Renal cortical epithelial cell (primary cell): ENCODE measurements around the gene ORC3. TPM values are rescaled to one million over a fixed set of nuclear protein-coding genes. Genes with fewer than 3 reads are reported as not detected.
"Not testable (repeated sequence)": the region's sequence is repeated elsewhere in the genome, so short reads cannot be mapped to it uniquely, and the experiment has no call there.

Source experiments
- DNase-seq: peaks from one replicate; pipeline ENCODE4 v3.0.0-alpha.2; 2011; ENCODE audit warnings: low read depth
- total RNA-seq: library from RNA; depleted of rRNA; stranded (reverse); fragments of >200 nt; gene quantifications from 2 replicates; pipeline ENCODE4 v1.2.3, GENCODE V29; 2014

The ORC3 gene
- total RNA-seq, 1 donor from 2014 or later: 24.7 TPM

GRCh38 chr6:87696817-87697216, 106.9 kb downstream of the ORC3 start:
- not testable (repeated sequence) for DNase-seq

GRCh38 chr6:87697581-87698546, 107.9 kb downstream of the ORC3 start:
- peak; percentile 66 for DNase-seq

- peak; percentile 40 for DNase-seq
Observed at GRCh38 chr6:87698547-87699006, 108.6 kb downstream of the ORC3 start.

GRCh38 chr6:87699576-87699975, 109.6 kb downstream of the ORC3 start:
- no peak for DNase-seq

GRCh38 chr6:87700397-87701343, 110.7 kb downstream of the ORC3 start:
- DNase-seq: peak; percentile 80

GRCh38 chr6:87701344-87701675, 111.4 kb downstream of the ORC3 start:
- DNase-seq: no peak

GRCh38 chr6:87701676-87702588, 112.0 kb downstream of the ORC3 start, which contains the start of gene AKIRIN2:
Gene AKIRIN2 (minus strand): TSS chr6:87702233. CDS start chr6:87701684, 549 bp downstream.
- peak; percentile 99 for DNase-seq

- DNase-seq: peak; percentile 78
Observed at GRCh38 chr6:87702589-87702945, 112.6 kb downstream of the ORC3 start.

GRCh38 chr6:87703039-87703438, 113.1 kb downstream of the ORC3 start:
- not testable (repeated sequence) for DNase-seq

- peak; percentile 71 for DNase-seq
Observed at GRCh38 chr6:87705070-87705691, 115.2 kb downstream of the ORC3 start.

GRCh38 chr6:87706187-87706966, 116.4 kb downstream of the ORC3 start:
- DNase-seq: peak; percentile 49

- DNase-seq: not testable (repeated sequence)
Observed at GRCh38 chr6:87708581-87709427, 118.9 kb downstream of the ORC3 start.

- no peak for DNase-seq
Observed at GRCh38 chr6:87710090-87710489, 120.2 kb downstream of the ORC3 start.

GRCh38 chr6:87712713-87713112, 122.8 kb downstream of the ORC3 start:
- DNase-seq: not testable (repeated sequence)

- DNase-seq: peak; percentile 94
Observed at GRCh38 chr6:87714093-87714842, 124.3 kb downstream of the ORC3 start.
